Gastrocnemius medialis (tissue), 4 donors: ENCODE data around the gene CDC73. TPM values are rescaled to one million over a fixed set of nuclear protein-coding genes. Genes with fewer than 3 reads are reported as not detected.

Source experiments
- ATAC-seq, 2 donors: fragments of 150-250 bp; one replicate each; pipeline ENCODE4 v1.9.1; 2016
- DNase-seq, 2 donors: peaks; one replicate each; pipeline ENCODE4 v3.0.0-alpha.2; 2019
- H3K27ac ChIP-seq, 4 donors: fragments of 200-600 bp; sonication (generic); 1 replicate in 1 of 4; 2 replicates in 3 of 4; pipeline ENCODE4 v1.5.1; 2016 to 2018; ENCODE audit warnings: mild to moderate bottlenecking in 2 of 4, moderate library complexity in 1 of 4
- H3K27me3 ChIP-seq, 3 donors: fragments of 200-600 bp; sonication (generic) in 2 of 3; 1 replicate in 1 of 3; 2 replicates in 2 of 3; pipeline versions ENCODE4 v1.5.1 to v1.6.0; 2016 to 2019; ENCODE audit warnings: mild to moderate bottlenecking in 1 of 3, moderate library complexity in 1 of 3
- H3K36me3 ChIP-seq, 2 donors: fragments of 200-600 bp; sonication (generic) in 1 of 2; one replicate each; pipeline ENCODE4 v1.5.1; 2017 to 2018
- H3K4me1 ChIP-seq, 2 donors: fragments of 200-600 bp; sonication (generic) in 1 of 2; one replicate each; pipeline ENCODE4 v1.5.1; 2016 to 2017; ENCODE audit warnings: mild to moderate bottlenecking in 2 of 2
- H3K4me3 ChIP-seq, 4 donors: fragments of 200-600 bp; sonication (generic) in 3 of 4; 1 replicate in 1 of 4; 2 replicates in 3 of 4; pipeline ENCODE4 v1.5.1; 2016 to 2019; ENCODE audit warnings: mild to moderate bottlenecking in 2 of 4
- H3K9me3 ChIP-seq, 3 donors: fragments of 200-600 bp; sonication (generic) in 2 of 3; 1 replicate in 1 of 3; 2 replicates in 2 of 3; pipeline ENCODE4 v1.5.1; 2016 to 2019
- CTCF ChIP-seq, 5 experiments: fragments of 450-650 bp in 3 of 5; fragments of 200-600 bp in 2 of 5; sonication (generic) in 2 of 5; IDR thresholded peaks in 4 of 5; conservative IDR thresholded peaks in 1 of 5; 1 replicate in 4 of 5; 2 replicates in 1 of 5; pipeline ENCODE4 v1.5.1; 2016 to 2019; ENCODE audit warnings: antibody characterized with exemption in 5 of 5, mild to moderate bottlenecking in 3 of 5, moderate library complexity in 3 of 5
- POLR2A ChIP-seq, 2 donors: fragments of 450-650 bp; IDR thresholded peaks; one replicate each; pipeline ENCODE4 v1.6.1; 2017; ENCODE audit warnings: antibody characterized with exemption in 2 of 2, mild to moderate bottlenecking in 2 of 2, moderate library complexity in 2 of 2
- in situ Hi-C, 4 donors: fragments of 200-750 bp; cut with MboI; loops; one replicate each; pipeline versions ENCODE4 v1.15.0 to v1.8.0; 2017; ENCODE audit warnings: low sequenced_read_pairs in 4 of 4
- intact Hi-C: fragments of 100-400 bp; cut with DNase I; formaldehyde crosslinking; loops from one replicate; pipeline ENCODE4 v1.15.1; 2023; ENCODE audit warnings: low total_unique reads
- total RNA-seq, 4 donors: library from RNA; depleted of rRNA; stranded (reverse); fragments of >200 nt; gene quantifications; one replicate each; pipeline versions ENCODE4 v1.1.0 to v1.2.3, GENCODE V29; 2016

CDC73 gene
- total RNA-seq, 4 donors from 2014 or later: 12.3 to 23.7 (median 17.4) TPM

- peak overlapping the region in 1 of 4 donors; percentile 97 for H3K27ac ChIP-seq
- ATAC-seq: no peak
- intact Hi-C loops: no loop called here
- no peaks in the 10 kb centered on the region for H3K27me3 ChIP-seq
- H3K4me1 ChIP-seq: peaks cover 15 to 30% of the 10 kb centered on the region in 2 donors
- TF ChIP-seq CTCF (IDR thresholded peaks at IDR 0.05 in 4 of 5, conservative IDR thresholded peaks at IDR 0.05 in 1 of 5) (no peak), POLR2A (IDR thresholded peaks at IDR 0.05) (no peak)
- no peaks in the 10 kb centered on the region for H3K9me3 ChIP-seq
- peaks cover 0 to 31% of the 10 kb centered on the region in 2 donors for H3K36me3 ChIP-seq
- DNase-seq: no peak
- no peak overlapping the region for H3K4me3 ChIP-seq
- in situ Hi-C loops: loop anchor here in 2 of 4 donors (25.0 kb wide), 1 partner anchor 290 kb away; the partner anchor contains the start of gene RGS2 (in 2 of the 2)
These were observed 19.2 kb upstream of the CDC73 start for GRCh38 chr1:193102662-193103061.

- Histone ChIP-seq H3K4me3 (peak overlapping the region; percentile 60 to 81 (median 70)), H3K4me1 (peaks cover 15 to 30% of the 10 kb centered on the region in 2 donors), H3K27ac (peak overlapping the region; percentile 89 to 97 (median 95)), H3K27me3 (no peaks in the 10 kb centered on the region), H3K9me3 (no peaks in the 10 kb centered on the region), H3K36me3 (peaks cover 0 to 18% of the 10 kb centered on the region in 2 donors)
- in situ Hi-C loops (loop anchor here in 2 of 4 donors (25.0 kb wide), 1 partner anchor 292 kb away; the partner anchor contains the start of gene RGS2 (in 2 of the 2)), intact Hi-C loops (no loop called here)
- ATAC-seq (no peak), DNase-seq (no peak)
- TF ChIP-seq POLR2A (IDR thresholded peaks at IDR 0.05): no peak
- TF ChIP-seq CTCF (IDR thresholded peaks at IDR 0.05 in 4 of 5, conservative IDR thresholded peaks at IDR 0.05 in 1 of 5): no peak
These were observed 17.9 kb upstream of the CDC73 start for GRCh38 chr1:193103759-193104501.

- H3K4me1 ChIP-seq: peaks cover 15 to 30% of the 10 kb centered on the region in 2 donors
- H3K36me3 ChIP-seq: peaks cover 0 to 12% of the 10 kb centered on the region in 2 donors
- intact Hi-C loops (no loop called here), in situ Hi-C loops (loop anchor here in 2 of 4 donors (25.0 kb wide), 1 partner anchor 292 kb away; the partner anchor contains the start of gene RGS2 (in 2 of the 2))
- H3K27me3 ChIP-seq: no peaks in the 10 kb centered on the region
- peak; percentile 33 to 43 for ATAC-seq
- peak overlapping the region; percentile 60 to 81 (median 70) for H3K4me3 ChIP-seq
- peak overlapping the region; percentile 89 to 97 (median 95) for H3K27ac ChIP-seq
- H3K9me3 ChIP-seq: no peaks in the 10 kb centered on the region
- peak in 1 of 2 donors; percentile 30 for DNase-seq
- TF ChIP-seq POLR2A (IDR thresholded peaks at IDR 0.05): no peak
- no peak for TF ChIP-seq CTCF (IDR thresholded peaks at IDR 0.05 in 4 of 5, conservative IDR thresholded peaks at IDR 0.05 in 1 of 5)
These were observed 17.3 kb upstream of the CDC73 start for GRCh38 chr1:193104502-193104906.

- H3K36me3 ChIP-seq: peaks cover 0 to 6% of the 10 kb centered on the region in 2 donors
- in situ Hi-C loops: loop anchor here in 2 of 4 donors (25.0 kb wide), 1 partner anchor 293 kb away; the partner anchor contains the start of gene RGS2 (in 2 of the 2)
These were observed 16.7 kb upstream of the CDC73 start, which contains the start of gene GLRX2 for GRCh38 chr1:193104907-193105820. TSS of gene GLRX2 (minus strand) at chr1:193105414. CDS start at chr1:193105382, 32 bp downstream.

More at GRCh38 chr1:193104907-193105820, 16.7 kb upstream of the CDC73 start, which contains the start of gene GLRX2:
- H3K4me3 ChIP-seq: peak within 1 kb of the TSS; percentile 60 to 81 (median 70)
- DNase-seq (peak; percentile 82 to 88), ATAC-seq (peak; percentile 90 to 92)
- H3K9me3 ChIP-seq: no peaks in the 10 kb centered on the region
- H3K27me3 ChIP-seq: no peaks in the 10 kb centered on the region
- intact Hi-C loops: loop anchor here (1.0 to 5.0 kb wide), 3 partner anchors 16 to 298 kb away; partner anchors contain the start of genes RGS2, RO60 and UCHL5
- peak within 1 kb of the TSS; percentile 89 to 97 (median 95) for H3K27ac ChIP-seq
- TF ChIP-seq CTCF (IDR thresholded peaks at IDR 0.05 in 4 of 5, conservative IDR thresholded peaks at IDR 0.05 in 1 of 5) (peak in 2 of 5 experiments; percentile 5 to 20), POLR2A (IDR thresholded peaks at IDR 0.05) (peak; percentile 90 to 93)
- peaks cover 15 to 30% of the 10 kb centered on the region in 2 donors for H3K4me1 ChIP-seq
